ENCODE measurements around the gene HOXB3.

HOXB3 gene

GRCh38 chr17:48637323-48638260, 47.6 kb upstream of the HOXB3 start:
- no peak for TF ChIP-seq TSHZ2 (CRISPR knock-in tag; IDR thresholded peaks at IDR 0.05)
- TF ChIP-seq CSDC2 (CRISPR knock-in tag; IDR thresholded peaks at IDR 0.05): no peak
- TF ChIP-seq ZNF8 (CRISPR knock-in tag; IDR thresholded peaks at IDR 0.05): no peak
- TF ChIP-seq PATZ1 (CRISPR knock-in tag; IDR thresholded peaks at IDR 0.05; ENCODE audit: borderline replicate concordance): no peak
- TF ChIP-seq ZNF565 (CRISPR knock-in tag; conservative IDR thresholded peaks at IDR 0.05; ENCODE audit: low read depth): no peak
- no peak for TF ChIP-seq ARNTL (CRISPR knock-in tag; IDR thresholded peaks at IDR 0.05; ENCODE audit: borderline replicate concordance, low read depth)
- no peak for TF ChIP-seq PPARA (CRISPR knock-in tag; IDR thresholded peaks at IDR 0.05; ENCODE audit: borderline replicate concordance)
- TF ChIP-seq TCF4 (CRISPR knock-in tag; IDR thresholded peaks at IDR 0.05; ENCODE audit: borderline replicate concordance): no peak
- no peak for TF ChIP-seq ZC3H10 (CRISPR knock-in tag; IDR thresholded peaks at IDR 0.05)
- no peak for ATAC-seq

GRCh38 chr17:48636177-48637018, 46.4 kb upstream of the HOXB3 start:
- ATAC-seq: peak; percentile 94
- TF ChIP-seq POU6F1 (CRISPR knock-in tag; IDR thresholded peaks at IDR 0.05; ENCODE audit: borderline replicate concordance, low read depth): no peak
- no peak for TF ChIP-seq ARNTL (CRISPR knock-in tag; IDR thresholded peaks at IDR 0.05; ENCODE audit: borderline replicate concordance, low read depth)
- TF ChIP-seq ISL1 (CRISPR knock-in tag; IDR thresholded peaks at IDR 0.05): no peak
- no peak for TF ChIP-seq RARB (CRISPR knock-in tag; IDR thresholded peaks at IDR 0.05)
- TF ChIP-seq OSR1 (CRISPR knock-in tag; IDR thresholded peaks at IDR 0.05): no peak
- no peak for TF ChIP-seq SNAI2 (CRISPR knock-in tag; IDR thresholded peaks at IDR 0.05)

GRCh38 chr17:48634493-48635208, 44.6 kb upstream of the HOXB3 start:
- ATAC-seq: no peak

More at GRCh38 chr17:48634493-48635208, 44.6 kb upstream of the HOXB3 start:
- TF ChIP-seq PPARA (CRISPR knock-in tag; IDR thresholded peaks at IDR 0.05; ENCODE audit: borderline replicate concordance) (no peak), BACH2 (CRISPR knock-in tag; IDR thresholded peaks at IDR 0.05; ENCODE audit: borderline replicate concordance) (no peak), ZC3H10 (CRISPR knock-in tag; IDR thresholded peaks at IDR 0.05) (no peak), ESRRG (CRISPR knock-in tag; IDR thresholded peaks at IDR 0.05) (no peak), PATZ1 (CRISPR knock-in tag; IDR thresholded peaks at IDR 0.05; ENCODE audit: borderline replicate concordance) (no peak), ZNF70 (CRISPR knock-in tag; IDR thresholded peaks at IDR 0.05) (no peak), ZNF565 (CRISPR knock-in tag; conservative IDR thresholded peaks at IDR 0.05; ENCODE audit: low read depth) (no peak), ZNF8 (CRISPR knock-in tag; IDR thresholded peaks at IDR 0.05) (no peak), SNAI2 (CRISPR knock-in tag; IDR thresholded peaks at IDR 0.05) (no peak), ARNTL (CRISPR knock-in tag; IDR thresholded peaks at IDR 0.05; ENCODE audit: borderline replicate concordance, low read depth) (no peak), OSR1 (CRISPR knock-in tag; IDR thresholded peaks at IDR 0.05) (no peak), CREB5 (CRISPR knock-in tag; IDR thresholded peaks at IDR 0.05; ENCODE audit: low read depth) (no peak), GLIS3 (CRISPR knock-in tag; IDR thresholded peaks at IDR 0.05) (no peak)

All from SK-N-SH treated with all-trans-retinoic acid at 6 μM for 48 hours (cell line).